Osteoblast (primary cell): Measurements from ENCODE around the gene FBXO2. TPM values are rescaled to one million over a fixed set of nuclear protein-coding genes. Genes with fewer than 3 reads are reported as not detected.
"Not testable (repeated sequence)": the region's sequence is repeated elsewhere in the genome, so short reads cannot be mapped to it uniquely, and the experiment has no call there.

Experiments
- DNase-seq: peaks from one replicate; pipeline ENCODE4 v3.0.0; 2011; ENCODE audit warnings: low spot score, mixed read lengths; ENCODE audit not compliant: insufficient read length; ENCODE audit errors: missing footprints
- H2AFZ ChIP-seq: 2 replicates; pipeline ENCODE4 v1.6.0; 2011; ENCODE audit warnings: mild to moderate bottlenecking, low read length
- H3K27ac ChIP-seq: 2 replicates; pipeline ENCODE4 v1.5.1; 2011; ENCODE audit warnings: mild to moderate bottlenecking, low read depth, low read length, moderate library complexity
- H3K27me3 ChIP-seq: 2 replicates; pipeline ENCODE4 v1.6.0; 2012; ENCODE audit warnings: mild to moderate bottlenecking, control low read depth, inconsistent platforms, low read length, moderate library complexity; ENCODE audit not compliant: insufficient read depth
- H3K36me3 ChIP-seq: 2 replicates; pipeline ENCODE4 v1.5.1; 2011; ENCODE audit warnings: mild to moderate bottlenecking, low read length, control low read depth, moderate library complexity; ENCODE audit not compliant: insufficient read depth
- H3K4me1 ChIP-seq: 2 replicates; pipeline ENCODE4 v1.5.1; 2011; ENCODE audit warnings: mild to moderate bottlenecking, low read length, control low read depth, moderate library complexity; ENCODE audit not compliant: insufficient read depth
- H3K4me2 ChIP-seq: 2 replicates; pipeline ENCODE4 v1.6.0; 2011; ENCODE audit warnings: mild to moderate bottlenecking, low read length; ENCODE audit not compliant: insufficient read depth
- H3K4me3 ChIP-seq: fragments of 200-600 bp; sonication (generic); 3 replicates; pipeline ENCODE4 v1.5.1; 2012; ENCODE audit warnings: mild to moderate bottlenecking, low read length, inconsistent platforms; ENCODE audit not compliant: insufficient read depth
- H3K79me2 ChIP-seq: 2 replicates; pipeline ENCODE4 v1.6.0; 2012; ENCODE audit warnings: mild to moderate bottlenecking, low read length, control low read depth, inconsistent platforms; ENCODE audit not compliant: insufficient read depth
- H3K9me3 ChIP-seq: 2 replicates; pipeline ENCODE4 v1.5.1; 2011; ENCODE audit warnings: low read depth, low read length, control low read depth
- H4K20me1 ChIP-seq: 2 replicates; pipeline ENCODE4 v1.6.0; 2012; ENCODE audit warnings: mild to moderate bottlenecking, low read length, control low read depth; ENCODE audit not compliant: insufficient read depth
- CTCF ChIP-seq: IDR thresholded peaks from 2 replicates; pipeline ENCODE4 v1.5.1; 2011; ENCODE audit warnings: mild to moderate bottlenecking, low read depth, low read length, moderate library complexity; ENCODE audit errors: extremely low read depth
- total RNA-seq: library from RNA; depleted of rRNA; stranded (reverse); fragments of >200 nt; gene quantifications from 2 replicates; pipeline ENCODE4 v1.2.3, GENCODE V29; 2012

The FBXO2 gene
- total RNA-seq, 1 donor, result 0.36 TPM

- TF ChIP-seq CTCF, result no peak
- Histone ChIP-seq H3K9me3 (no peaks in the 10 kb centered on the region), H3K4me1 (no peaks in the 10 kb centered on the region), H3K4me2 (no peak overlapping the region), H2AFZ (no peak overlapping the region), H3K36me3 (no peaks in the 10 kb centered on the region), H3K27me3 (no peaks in the 10 kb centered on the region), H3K79me2 (no peaks in the 10 kb centered on the region), H4K20me1 (no peaks in the 10 kb centered on the region), H3K4me3 (no peak overlapping the region), H3K27ac (no peak overlapping the region)
- DNase-seq, result no peak
Measured at GRCh38 chr1:11613347-11613746, 40.9 kb downstream of the FBXO2 start.

- no peaks in the 10 kb centered on the region for H3K79me2 ChIP-seq
- no peak for DNase-seq
- H3K36me3 ChIP-seq, result no peaks in the 10 kb centered on the region
- TF ChIP-seq CTCF, result no peak
- H3K4me1 ChIP-seq, result no peaks in the 10 kb centered on the region
- H3K4me2 ChIP-seq, result no peak overlapping the region
- no peaks in the 10 kb centered on the region for H4K20me1 ChIP-seq
- no peak overlapping the region for H3K27ac ChIP-seq
- H3K9me3 ChIP-seq, result no peaks in the 10 kb centered on the region
- H2AFZ ChIP-seq, result no peak overlapping the region
- no peaks in the 10 kb centered on the region for H3K27me3 ChIP-seq
- no peak overlapping the region for H3K4me3 ChIP-seq
Measured at GRCh38 chr1:11611638-11612327, 42.4 kb downstream of the FBXO2 start.

- Histone ChIP-seq H3K27me3 (no peaks in the 10 kb centered on the region), H3K27ac (no peak overlapping the region), H2AFZ (no peak overlapping the region), H3K4me2 (no peak overlapping the region), H4K20me1 (no peaks in the 10 kb centered on the region), H3K36me3 (no peaks in the 10 kb centered on the region), H3K4me3 (no peak overlapping the region), H3K9me3 (no peaks in the 10 kb centered on the region), H3K4me1 (no peaks in the 10 kb centered on the region), H3K79me2 (no peaks in the 10 kb centered on the region)
- no peak for DNase-seq
- no peak for TF ChIP-seq CTCF
Measured at GRCh38 chr1:11610629-11611180, 43.5 kb downstream of the FBXO2 start.

- not testable (repeated sequence) for H2AFZ ChIP-seq, H3K79me2 ChIP-seq, H3K9me3 ChIP-seq
Measured at GRCh38 chr1:11609378-11609777, 44.9 kb downstream of the FBXO2 start.

GRCh38 chr1:11608596-11609130, 45.6 kb downstream of the FBXO2 start:
- not testable (repeated sequence) for H3K4me2 ChIP-seq, H3K36me3 ChIP-seq, H2AFZ ChIP-seq, H3K79me2 ChIP-seq, DNase-seq, H3K4me1 ChIP-seq, H3K9me3 ChIP-seq, H3K4me3 ChIP-seq, H4K20me1 ChIP-seq, H3K27ac ChIP-seq, H3K27me3 ChIP-seq

More at GRCh38 chr1:11609378-11609777, 44.9 kb downstream of the FBXO2 start:
- DNase-seq, H3K27ac ChIP-seq, H3K4me3 ChIP-seq, H3K27me3 ChIP-seq, H3K36me3 ChIP-seq, H4K20me1 ChIP-seq, H3K4me2 ChIP-seq, H3K4me1 ChIP-seq: not testable (repeated sequence)
